NCI-H187 treated with DMSO at 0.1 percent for 48 hours (cell line): ENCODE measurements around the gene WDR87.
"Not testable (repeated sequence)": the region's sequence is repeated elsewhere in the genome, so short reads cannot be mapped to it uniquely, and the experiment has no call there.

Source experiments
- DNase-seq: peaks from one replicate; lab custom pipeline; 2025; lab: John Stamatoyannopoulos, UW

Gene WDR87

DNA sequence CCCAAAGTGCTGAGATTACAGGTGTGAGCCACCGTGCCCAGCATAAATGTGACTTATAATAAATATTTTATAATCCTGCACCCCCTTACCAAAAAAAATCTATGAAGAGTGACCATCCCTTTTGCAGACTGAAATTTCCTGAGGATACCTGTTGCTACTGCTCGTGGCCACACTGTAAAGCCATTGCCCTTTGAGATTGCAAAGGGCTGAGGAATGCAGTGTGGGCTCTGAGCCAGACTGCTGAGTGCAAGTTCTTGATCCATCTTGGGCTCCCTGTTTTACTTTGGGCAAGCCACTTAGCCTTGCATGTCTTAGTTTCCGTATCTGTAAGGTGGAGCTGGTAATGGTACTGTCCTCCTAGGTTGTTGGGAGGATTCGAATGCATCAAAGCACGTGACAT lies 24.0 kb upstream of the WDR87 start:
- DNase-seq = no peak

- DNase-seq = no peak
Observed at GRCh38 chr19:37929355-37929923, 23.0 kb upstream of the WDR87 start.

- no peak for DNase-seq
Observed at GRCh38 chr19:37928527-37929286, 22.3 kb upstream of the WDR87 start.

GRCh38 chr19:37926711-37927110 lies 20.3 kb upstream of the WDR87 start:
- no peak for DNase-seq

GRCh38 chr19:37926255-37926654 lies 19.9 kb upstream of the WDR87 start:
- DNase-seq = no peak

DNA sequence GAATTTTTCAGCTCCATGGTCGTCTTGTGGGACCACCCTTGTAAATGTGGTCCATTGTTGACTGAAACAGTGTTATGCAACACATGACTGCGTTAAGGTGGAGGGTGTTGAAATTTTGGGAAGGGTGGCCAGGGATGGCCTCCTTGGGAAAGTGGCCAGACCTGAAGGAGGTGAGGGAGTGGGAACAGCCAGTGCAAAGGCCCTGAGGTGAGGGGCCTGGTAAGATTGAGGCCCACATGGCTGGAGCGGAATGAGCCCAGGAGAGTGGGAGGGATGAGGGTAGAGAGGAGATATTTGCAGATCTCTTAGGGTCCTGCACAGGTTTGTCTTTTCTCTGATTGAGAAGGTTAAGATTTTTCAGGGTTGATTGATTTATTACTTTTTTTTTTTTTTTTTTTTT lies 18.8 kb upstream of the WDR87 start:
- no peak for DNase-seq

- not testable (repeated sequence) for DNase-seq
Observed at GRCh38 chr19:37924573-37924972, 18.2 kb upstream of the WDR87 start.

GRCh38 chr19:37920591-37921450 lies 14.4 kb upstream of the WDR87 start:
- DNase-seq = no peak

DNA sequence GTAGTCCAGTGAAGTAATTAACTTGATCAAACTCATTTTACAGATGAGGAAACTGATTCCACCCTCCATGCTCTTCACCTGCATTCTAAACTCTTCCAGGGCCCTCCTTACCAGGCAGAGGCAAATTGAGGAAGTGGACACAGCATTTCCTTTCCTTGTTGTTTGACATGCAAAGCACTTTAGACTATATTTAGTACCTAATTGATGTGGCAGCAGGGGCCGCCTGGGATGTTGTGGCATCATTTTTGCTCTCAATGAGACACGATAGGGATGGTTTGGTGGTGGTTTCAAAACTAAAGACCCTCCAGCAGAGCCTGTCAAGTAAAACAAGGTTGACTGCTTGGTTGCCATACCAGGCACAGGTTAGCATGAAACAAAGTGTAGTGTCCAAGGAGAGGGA lies 8.5 kb upstream of the WDR87 start:
- no peak for DNase-seq

DNA sequence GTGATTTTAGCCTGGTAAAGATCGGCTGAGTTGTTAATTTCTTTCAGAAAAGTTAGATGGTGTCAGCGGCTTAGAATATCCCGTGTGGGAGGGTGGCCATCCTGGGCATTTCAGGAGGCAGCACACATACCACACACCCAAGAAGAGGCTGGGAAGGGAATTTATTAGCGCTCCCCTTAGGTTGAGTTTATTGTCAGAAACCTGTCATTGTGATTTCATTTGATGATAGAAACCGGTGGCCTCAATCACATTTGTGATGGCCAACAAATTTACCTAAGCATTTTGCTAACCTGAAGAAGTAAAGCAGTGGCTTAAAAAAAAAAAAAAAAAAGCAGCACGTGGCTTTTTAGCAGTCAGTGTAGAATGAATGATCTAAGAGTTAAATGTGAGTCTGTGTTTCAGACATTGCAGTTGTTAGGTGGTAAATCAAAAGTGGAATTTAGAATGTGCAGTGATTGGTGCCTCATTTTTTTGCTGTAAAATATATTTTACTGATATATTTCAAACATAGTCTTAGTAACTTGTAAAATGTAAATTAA lies 3.3 kb upstream of the WDR87 start:
- DNase-seq = no peak

DNA sequence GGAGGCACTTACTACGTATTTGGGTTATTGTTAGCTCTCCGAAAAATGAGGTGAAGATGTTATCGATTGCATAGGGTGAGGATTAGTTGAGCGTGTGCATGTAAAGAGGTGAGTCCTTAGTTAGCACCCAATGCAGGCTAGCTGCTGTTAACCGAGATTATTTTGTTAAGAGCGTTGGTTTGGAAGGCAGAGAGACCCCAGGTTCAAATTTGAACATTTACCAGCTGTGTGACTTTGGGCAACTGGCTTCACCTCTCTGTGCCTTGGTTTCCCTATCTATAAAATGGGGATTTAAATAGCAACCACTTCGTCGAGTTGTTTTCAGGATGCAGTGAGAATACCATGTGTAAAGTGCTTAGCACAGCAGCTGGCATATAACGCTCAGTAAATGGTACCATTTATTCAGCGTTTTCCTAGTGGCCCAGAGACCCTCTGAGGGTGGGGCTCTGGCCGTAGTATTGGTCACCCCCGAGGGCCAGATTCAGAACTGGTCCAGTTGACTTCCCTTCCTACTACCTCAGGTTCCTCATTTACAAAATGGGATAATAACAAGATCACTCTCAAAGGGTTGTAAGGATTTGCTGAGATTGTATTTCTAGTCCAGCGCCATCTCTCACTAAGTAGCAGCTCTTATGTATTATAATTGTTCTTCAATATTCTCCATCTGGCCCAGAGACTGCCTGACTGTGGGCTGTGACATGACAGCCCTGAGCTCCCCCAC lies 1.5 kb upstream of the WDR87 start:
- no peak for DNase-seq

DNA sequence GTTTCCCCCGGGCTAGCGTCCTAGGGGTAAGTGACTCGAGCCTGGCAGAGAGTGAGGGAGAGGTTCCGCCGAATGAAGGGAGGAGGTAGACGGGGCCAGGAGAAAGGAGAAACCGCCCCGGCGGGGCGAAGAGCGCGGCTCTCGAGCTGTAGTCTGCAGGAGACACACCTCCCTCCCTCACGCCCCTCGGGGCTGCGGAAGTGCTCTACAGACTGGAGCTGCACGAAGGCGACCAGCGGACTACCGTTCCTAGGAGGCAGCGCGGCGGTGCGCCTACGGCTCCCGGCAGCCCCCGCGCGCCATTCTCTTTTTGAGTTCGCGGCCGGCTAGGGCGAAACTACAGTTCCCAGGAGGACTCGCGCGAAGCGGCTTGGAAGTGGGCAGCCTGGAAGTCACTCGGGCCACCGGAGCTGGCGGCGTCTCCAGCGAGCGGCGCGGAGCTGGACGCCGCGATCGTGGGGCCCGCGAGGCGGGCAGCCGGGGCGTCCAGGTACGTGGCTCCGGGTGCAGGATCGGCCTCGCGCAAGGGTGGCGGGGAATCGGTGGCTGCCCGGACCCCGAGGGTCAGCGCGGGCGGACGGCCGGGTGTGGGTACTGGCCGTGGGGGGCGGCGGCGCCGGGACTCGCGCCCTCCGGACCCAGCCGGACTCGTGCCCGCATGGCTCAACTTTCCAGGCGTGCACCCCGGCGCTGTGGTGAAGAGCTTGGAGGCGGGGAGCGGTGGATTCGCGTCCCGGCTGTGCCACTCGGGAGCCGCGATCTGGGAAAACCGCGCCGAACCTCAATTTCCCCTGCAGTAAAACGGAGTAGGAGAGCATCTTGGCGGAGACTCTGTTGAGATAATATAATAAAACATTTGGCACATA lies 708 bp upstream of the WDR87 start, which contains the start of gene SIPA1L3:
SIPA1L3 (plus strand) TSS at position 340 of the 866 bp plus-strand sequence. CDS start 174,358 bp downstream, outside the sequence.
- peak; percentile 93 for DNase-seq

DNA sequence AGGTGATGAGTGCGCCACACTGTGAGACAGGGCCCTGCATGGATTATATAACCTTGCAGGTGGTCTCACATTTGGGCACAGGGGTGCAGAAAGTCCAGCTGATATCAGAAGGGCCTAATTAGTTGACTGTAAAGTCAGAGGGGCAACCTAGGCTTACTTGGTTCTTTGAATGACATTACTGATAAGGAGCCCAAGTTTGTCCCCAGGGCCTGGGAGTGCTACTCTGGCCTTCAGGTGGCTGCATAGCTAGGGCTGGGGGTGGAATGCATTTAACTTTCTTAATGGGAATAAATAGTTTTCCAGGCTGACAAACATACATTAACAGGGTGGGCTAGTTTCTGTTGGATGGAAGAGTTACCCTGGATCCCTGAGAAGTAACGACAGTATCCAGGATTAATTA lies 3.3 kb downstream of the WDR87 start:
- DNase-seq = no peak

GRCh38 chr19:37902668-37903067 lies 3.7 kb downstream of the WDR87 start:
- DNase-seq = peak; percentile 54

DNA sequence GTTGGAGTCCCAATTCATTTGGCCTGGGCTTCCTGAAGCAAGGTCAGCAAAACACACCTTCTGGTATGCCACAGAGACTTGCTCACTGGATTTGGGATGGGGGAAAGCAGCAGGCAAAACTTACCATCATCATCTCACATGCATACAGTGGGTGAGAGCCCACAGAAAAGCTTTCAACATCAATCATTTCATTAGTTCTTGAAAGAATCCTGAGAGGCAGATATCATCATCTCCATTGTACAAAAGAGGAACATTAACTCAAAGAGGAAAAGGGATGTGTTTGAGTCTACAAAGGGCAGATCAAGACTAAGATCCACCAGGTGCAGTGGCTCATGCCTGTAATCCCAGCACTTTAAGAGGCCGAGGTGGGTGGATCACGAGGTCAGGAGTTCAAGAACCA lies 6.4 kb downstream of the WDR87 start:
- no peak for DNase-seq

GRCh38 chr19:37899453-37899852 lies 6.9 kb downstream of the WDR87 start:
- DNase-seq = no peak

- DNase-seq = no peak
Observed at GRCh38 chr19:37896180-37896579, 10.2 kb downstream of the WDR87 start.

DNA sequence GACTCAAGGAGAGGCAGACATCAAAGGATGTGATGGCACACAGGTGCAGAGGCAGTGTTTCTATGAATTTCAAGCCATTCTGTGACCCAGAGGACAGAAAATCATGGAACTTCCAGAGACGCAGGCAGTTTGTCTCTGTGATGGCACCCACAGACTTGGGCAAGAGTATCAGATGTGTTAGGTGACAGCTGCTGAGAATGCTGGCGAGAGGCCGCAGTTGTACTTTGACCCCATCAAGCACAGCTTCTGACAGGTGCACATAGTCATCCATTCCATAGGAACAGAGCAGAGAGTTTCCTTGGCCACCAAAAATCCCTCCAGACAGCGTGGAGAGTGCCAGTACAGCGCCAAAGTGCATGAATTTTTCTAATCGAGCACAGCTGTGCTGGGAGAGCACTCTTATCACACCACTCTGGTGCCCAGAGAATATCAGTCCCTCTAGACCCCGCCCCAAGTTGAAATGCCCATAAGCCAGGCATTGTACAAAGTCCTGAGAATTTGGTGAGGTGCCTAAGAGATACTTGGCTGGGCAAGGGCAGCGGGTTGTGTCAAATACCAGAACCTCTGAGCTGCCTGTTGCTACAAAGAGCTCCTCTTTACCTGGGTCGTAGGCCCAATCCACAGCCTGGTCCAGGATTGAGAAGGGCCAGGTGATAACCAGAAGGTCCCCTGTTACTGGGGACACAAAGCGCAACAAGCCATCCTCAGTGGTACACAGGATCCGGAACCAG lies 12.4 kb downstream of the WDR87 start:
- DNase-seq = no peak

GRCh38 chr19:37886571-37886970 lies 19.8 kb downstream of the WDR87 start:
- DNase-seq = no peak

DNA sequence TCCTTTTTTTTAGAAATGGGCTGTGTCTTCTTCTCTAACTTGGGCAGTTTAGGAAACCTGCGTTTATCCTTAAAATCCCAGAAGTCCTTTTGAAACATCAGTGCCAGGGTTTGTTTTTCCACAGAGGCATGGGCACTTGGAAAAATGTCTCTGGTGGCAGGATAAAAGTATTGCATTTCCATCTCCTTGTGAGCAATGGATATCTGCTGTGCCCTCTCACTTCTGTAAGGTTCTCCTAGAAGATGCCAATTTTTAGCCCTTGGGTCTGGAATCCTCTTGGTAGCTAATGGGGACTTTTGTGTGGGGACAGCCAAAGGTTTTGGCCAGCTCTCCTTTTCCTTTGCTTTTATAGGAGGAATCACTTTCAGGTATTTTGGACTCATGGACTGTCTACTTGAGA lies 21.0 kb downstream of the WDR87 start:
- DNase-seq = no peak
